Thoracic aorta (tissue), 2 donors: ENCODE results near the gene BEND4. TPM values are rescaled to one million over a fixed set of nuclear protein-coding genes. Genes with fewer than 3 reads are reported as not detected.

Source experiments
- ATAC-seq: fragments of 150-250 bp; one replicate; pipeline ENCODE4 v1.8.0; 2017; ENCODE audit warnings: low read depth; ENCODE audit not compliant: insufficient number of reproducible peaks, low FRiP score
- DNase-seq: peaks from one replicate; pipeline ENCODE4 v3.0.0-alpha.2; 2020; ENCODE audit warnings: low spot score
- H3K27ac ChIP-seq, 2 donors: fragments of 200-600 bp; sonication (generic); 1 replicate in 1 of 2; 2 replicates in 1 of 2; pipeline ENCODE4 v1.5.1; 2016; ENCODE audit warnings: mild to moderate bottlenecking in 2 of 2, moderate library complexity in 2 of 2
- H3K27me3 ChIP-seq: fragments of 200-600 bp; sonication (generic); replicated peaks from 2 replicates; pipeline ENCODE4 v1.6.0; 2016; ENCODE audit warnings: mild to moderate bottlenecking; ENCODE audit not compliant: insufficient read depth
- H3K36me3 ChIP-seq: fragments of 200-600 bp; sonication (generic); one replicate; pipeline ENCODE4 v1.5.1; 2016
- H3K4me1 ChIP-seq, 2 donors: fragments of 200-600 bp; sonication (generic); 1 replicate in 1 of 2; 2 replicates in 1 of 2; pipeline versions ENCODE4 v1.5.1 to v1.6.0; 2016; ENCODE audit warnings: low read depth in 2 of 2, mild to moderate bottlenecking in 1 of 2; ENCODE audit not compliant: control insufficient read depth in 1 of 2
- H3K4me3 ChIP-seq: fragments of 200-600 bp; sonication (generic); 2 replicates; pipeline ENCODE4 v1.5.1; 2016; ENCODE audit warnings: mild to moderate bottlenecking
- H3K9me3 ChIP-seq: fragments of 200-600 bp; sonication (generic); 2 replicates; pipeline ENCODE4 v1.5.1; 2016
- CTCF ChIP-seq: fragments of 200-600 bp; sonication (generic); IDR thresholded peaks from one replicate; pipeline ENCODE4 v1.5.1; 2019; ENCODE audit warnings: antibody characterized with exemption
- total RNA-seq, 2 donors: library from RNA; depleted of rRNA; stranded (reverse); fragments of >200 nt; gene quantifications; one replicate each; pipeline versions ENCODE4 v1.1.0 to v1.2.3, GENCODE V29; 2016

Gene BEND4
- total RNA-seq, 2 donors from 2014 or later, result 0.28 TPM; not detected in 1

GRCh38 chr4:42148425-42148824 is 4.0 kb downstream of the BEND4 start:
- no peak for TF ChIP-seq CTCF
- no peak for ATAC-seq
- Histone ChIP-seq H3K27ac (no peak overlapping the region), H3K4me1 (peaks cover 3 to 17% of the 10 kb centered on the region in 2 donors), H3K27me3 (peaks cover 9% of the 10 kb centered on the region), H3K9me3 (no peaks in the 10 kb centered on the region), H3K36me3 (no peaks in the 10 kb centered on the region), H3K4me3 (no peak overlapping the region)
- DNase-seq, result no peak

- H3K4me1 ChIP-seq, result no peaks in the 10 kb centered on the region
- H3K9me3 ChIP-seq, result no peaks in the 10 kb centered on the region
- TF ChIP-seq CTCF, result no peak
- H3K4me3 ChIP-seq, result no peak overlapping the region
- no peak overlapping the region for H3K27ac ChIP-seq
- H3K27me3 ChIP-seq, result peaks cover 4% of the 10 kb centered on the region
- no peak for ATAC-seq
- no peak for DNase-seq
- no peaks in the 10 kb centered on the region for H3K36me3 ChIP-seq
Measured at GRCh38 chr4:42144028-42144427, 8.4 kb downstream of the BEND4 start.

- Histone ChIP-seq H3K27me3 (peaks cover 4% of the 10 kb centered on the region), H3K27ac (no peak overlapping the region), H3K9me3 (no peaks in the 10 kb centered on the region), H3K4me1 (no peaks in the 10 kb centered on the region), H3K4me3 (no peak overlapping the region), H3K36me3 (no peaks in the 10 kb centered on the region)
- ATAC-seq, result no peak
- no peak for DNase-seq
- no peak for TF ChIP-seq CTCF
Measured at GRCh38 chr4:42142591-42142990, 9.9 kb downstream of the BEND4 start.

GRCh38 chr4:42136371-42136770 is 16.1 kb downstream of the BEND4 start:
- no peak for ATAC-seq
- H3K27ac ChIP-seq, result no peak overlapping the region
- no peak for TF ChIP-seq CTCF

GRCh38 chr4:42133006-42133405 is 19.4 kb downstream of the BEND4 start:
- no peak overlapping the region for H3K27ac ChIP-seq
- H3K9me3 ChIP-seq, result no peaks in the 10 kb centered on the region
- H3K4me3 ChIP-seq, result no peak overlapping the region
- no peaks in the 10 kb centered on the region for H3K36me3 ChIP-seq
- no peak for TF ChIP-seq CTCF
- H3K4me1 ChIP-seq, result no peaks in the 10 kb centered on the region
- DNase-seq (no peak), ATAC-seq (no peak)
- H3K27me3 ChIP-seq, result no peaks in the 10 kb centered on the region

More at GRCh38 chr4:42136371-42136770, 16.1 kb downstream of the BEND4 start:
- no peak overlapping the region for H3K4me3 ChIP-seq
- H3K4me1 ChIP-seq, result no peaks in the 10 kb centered on the region
- H3K9me3 ChIP-seq, result no peaks in the 10 kb centered on the region
- no peaks in the 10 kb centered on the region for H3K36me3 ChIP-seq
- DNase-seq, result no peak
- peaks cover 4% of the 10 kb centered on the region for H3K27me3 ChIP-seq
